GM12801 (cell line): ENCODE measurements around the gene NSFL1C.

Experiments
- CTCF ChIP-seq: IDR thresholded peaks from one replicate; pipeline ENCODE4 v1.5.1; 2011; ENCODE audit warnings: control low read depth; ENCODE audit not compliant: insufficient read length; ENCODE audit errors: extremely low read depth

The NSFL1C gene

GRCh38 chr20:1418350-1418749 is 48.3 kb downstream of the NSFL1C start:
- no peak for TF ChIP-seq CTCF

- TF ChIP-seq CTCF: no peak
These were observed 48.9 kb downstream of the NSFL1C start for GRCh38 chr20:1417790-1418189.

- TF ChIP-seq CTCF: no peak
These were observed 49.4 kb downstream of the NSFL1C start for GRCh38 chr20:1417273-1417672.

GRCh38 chr20:1415667-1416468 is 50.8 kb downstream of the NSFL1C start:
- TF ChIP-seq CTCF: no peak

GRCh38 chr20:1414982-1415381 is 51.7 kb downstream of the NSFL1C start:
- TF ChIP-seq CTCF: no peak

- TF ChIP-seq CTCF: no peak
These were observed 60.8 kb downstream of the NSFL1C start for GRCh38 chr20:1405801-1406200.

GRCh38 chr20:1403624-1404023 is 63.0 kb downstream of the NSFL1C start:
- TF ChIP-seq CTCF: no peak
